Raji (cell line): ENCODE data around the gene AHI1.

Experiments used
- POLR2A ChIP-seq: IDR thresholded peaks from 2 replicates; pipeline ENCODE4 v1.6.1; 2011; ENCODE audit warnings: low read depth, low read length, control low read depth; ENCODE audit not compliant: insufficient read depth

Gene AHI1

DNA sequence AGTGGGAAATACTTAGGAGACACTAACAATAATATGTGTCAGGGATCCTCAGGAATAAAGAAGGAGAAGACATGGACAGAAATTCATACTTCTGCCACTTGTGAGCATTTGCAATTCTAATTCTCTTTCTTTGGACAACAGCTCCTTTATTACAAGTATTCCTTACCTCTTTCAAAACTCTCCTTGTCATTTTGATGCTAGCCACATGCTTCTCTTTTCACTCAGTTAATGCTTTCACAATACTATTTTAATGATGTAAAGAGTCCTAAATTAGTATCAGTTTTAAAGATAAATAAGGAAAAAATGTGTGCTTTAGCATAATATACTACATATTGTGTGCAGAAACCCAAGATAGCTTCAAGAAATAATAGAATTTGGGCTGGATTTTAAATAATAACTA, 62.5 kb downstream of the AHI1 start:
- TF ChIP-seq POLR2A: no peak

DNA sequence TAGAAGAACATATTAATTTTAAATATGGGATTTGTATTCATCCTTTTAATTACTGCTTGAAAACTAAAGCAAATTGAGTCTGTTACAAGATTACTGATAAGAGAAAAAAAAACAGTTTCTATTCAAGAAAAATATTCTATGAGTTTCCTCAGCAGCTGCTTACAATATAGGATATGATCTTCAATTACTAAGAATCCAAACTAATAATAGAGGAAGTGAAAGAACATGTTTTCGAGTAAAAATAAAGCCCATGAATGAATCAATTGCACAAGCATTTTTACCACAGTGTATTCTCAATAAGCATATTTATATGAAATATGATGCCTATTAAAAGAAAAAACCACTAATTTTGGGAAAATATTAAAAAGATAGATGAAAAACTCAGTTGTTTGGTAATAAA, 63.4 kb downstream of the AHI1 start:
- TF ChIP-seq POLR2A: no peak

DNA sequence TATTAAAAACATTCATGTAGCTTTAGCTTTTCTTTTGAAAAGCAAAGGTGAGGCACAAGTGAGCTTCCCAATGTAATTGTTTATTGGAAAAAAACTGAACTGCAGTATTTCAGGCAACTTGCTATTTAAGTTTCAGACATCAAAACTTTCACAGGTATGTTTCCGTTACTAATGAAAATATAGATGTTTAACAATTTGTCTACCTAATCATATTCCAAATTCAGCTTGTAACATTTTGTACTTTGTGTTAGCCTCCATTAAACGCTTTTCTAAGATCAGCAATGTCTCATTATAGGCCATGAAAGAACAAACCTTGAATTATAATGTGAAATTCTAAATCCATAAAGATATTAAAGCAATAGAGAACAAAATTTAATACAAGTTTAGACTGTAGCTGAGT, 69.5 kb downstream of the AHI1 start:
- TF ChIP-seq POLR2A: no peak

DNA sequence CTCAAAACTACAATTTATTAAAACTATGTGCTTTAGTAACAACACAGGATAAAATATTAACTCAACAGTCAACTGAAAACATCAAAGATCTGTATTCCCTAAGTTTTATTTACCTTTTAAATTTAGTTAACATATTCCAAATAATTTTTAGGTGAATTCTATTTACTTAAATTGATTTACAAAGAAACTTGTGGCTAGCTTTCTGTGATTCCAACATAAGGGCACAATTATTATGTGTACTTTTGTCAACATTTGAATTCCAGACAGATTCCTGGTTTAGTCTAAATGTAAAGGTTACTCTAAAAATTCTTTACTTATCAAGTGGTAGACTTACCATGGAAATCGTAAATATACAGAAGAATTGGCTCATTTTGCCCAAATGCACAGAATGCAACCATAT, 70.7 kb downstream of the AHI1 start:
- no peak for TF ChIP-seq POLR2A

DNA sequence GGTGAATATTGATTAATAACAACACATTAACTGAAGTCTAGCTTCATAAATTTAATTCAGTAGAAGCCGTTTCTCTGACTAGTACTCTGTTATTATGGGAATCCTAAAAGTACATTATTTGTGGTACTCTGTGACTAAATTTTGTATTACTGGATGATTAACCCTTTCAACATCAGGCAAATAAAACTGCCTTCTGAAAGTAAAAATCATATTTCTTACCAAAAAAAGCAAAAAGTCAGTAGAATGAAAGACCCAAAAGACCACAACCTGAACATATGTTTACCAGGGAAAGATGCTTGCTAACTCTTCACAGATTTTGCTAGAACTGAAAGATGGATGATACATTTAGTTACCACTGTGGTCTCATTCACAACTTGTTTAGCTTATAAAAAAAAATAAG, 73.2 kb downstream of the AHI1 start:
- no peak for TF ChIP-seq POLR2A

DNA sequence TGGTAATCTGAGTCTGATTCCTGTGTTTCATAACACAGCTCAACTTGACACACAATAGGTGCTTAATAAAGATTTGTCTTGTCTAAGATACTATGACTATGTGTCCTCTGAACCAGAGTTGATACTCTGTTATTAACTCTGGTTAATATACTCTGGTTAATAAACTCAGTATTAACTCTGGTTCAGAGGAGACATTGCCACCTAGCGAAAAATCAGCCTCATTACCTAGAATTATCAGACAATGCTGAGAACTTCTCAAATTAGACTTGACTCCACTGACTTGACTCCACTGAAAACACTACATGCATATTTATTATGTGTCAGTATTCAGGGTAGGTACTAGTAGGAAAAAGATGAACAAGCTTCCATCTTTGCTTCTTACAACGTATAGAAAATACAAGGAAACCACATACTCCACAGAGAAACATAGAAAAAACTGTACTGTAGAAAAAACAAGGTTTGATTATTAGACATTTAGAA, 73.9 kb downstream of the AHI1 start:
- no peak for TF ChIP-seq POLR2A

DNA sequence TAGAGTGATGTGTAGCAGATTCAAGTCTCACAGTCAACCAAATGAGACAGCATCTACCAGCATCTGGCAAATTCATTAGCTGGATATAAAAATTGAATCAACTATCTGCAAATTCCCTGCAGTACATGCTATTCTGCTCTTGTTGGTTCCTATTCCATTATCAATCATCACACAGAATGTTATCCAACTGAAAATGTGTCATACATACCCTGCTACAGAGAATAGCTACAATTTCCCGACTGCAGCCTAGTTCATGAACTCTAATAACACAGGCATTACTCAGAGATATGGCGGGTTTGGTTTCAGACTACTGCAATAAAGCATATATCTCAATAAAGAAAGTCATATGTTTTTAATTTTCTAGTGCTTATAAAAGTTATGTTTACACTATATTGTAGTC, 78.4 kb downstream of the AHI1 start:
- no peak for TF ChIP-seq POLR2A

DNA sequence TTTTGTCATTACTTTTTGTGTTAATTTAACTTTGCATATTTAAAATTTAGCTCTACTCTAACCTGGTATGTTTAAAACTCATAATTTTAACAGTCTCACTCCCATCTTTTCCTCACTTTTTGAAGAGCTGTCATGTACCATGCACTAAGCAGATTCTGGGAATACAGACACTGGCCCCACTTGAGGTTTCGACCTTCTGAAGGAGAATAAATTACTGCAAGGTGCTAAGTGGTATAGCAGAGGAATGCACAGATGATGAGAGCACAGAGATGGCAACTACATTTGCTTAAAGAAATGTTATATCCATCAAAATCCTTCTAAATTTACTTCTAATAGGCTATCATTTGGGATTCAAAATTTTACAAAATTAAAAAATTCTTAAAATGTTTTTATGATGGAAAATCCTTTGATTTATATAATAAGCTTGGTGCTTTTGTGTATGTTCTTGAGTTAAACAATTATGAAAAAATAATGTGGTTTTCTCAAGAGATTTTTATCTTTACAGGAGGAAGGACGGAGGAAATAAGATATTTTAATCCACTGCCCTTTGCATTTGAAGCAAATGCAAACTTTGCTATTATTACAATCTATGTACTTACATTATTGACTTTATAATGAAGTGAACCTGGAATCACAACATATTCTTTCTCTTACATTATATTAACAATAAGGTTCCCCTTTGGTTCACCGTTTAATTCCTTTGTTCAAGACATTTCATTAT, 79.3 kb downstream of the AHI1 start:
- no peak for TF ChIP-seq POLR2A

DNA sequence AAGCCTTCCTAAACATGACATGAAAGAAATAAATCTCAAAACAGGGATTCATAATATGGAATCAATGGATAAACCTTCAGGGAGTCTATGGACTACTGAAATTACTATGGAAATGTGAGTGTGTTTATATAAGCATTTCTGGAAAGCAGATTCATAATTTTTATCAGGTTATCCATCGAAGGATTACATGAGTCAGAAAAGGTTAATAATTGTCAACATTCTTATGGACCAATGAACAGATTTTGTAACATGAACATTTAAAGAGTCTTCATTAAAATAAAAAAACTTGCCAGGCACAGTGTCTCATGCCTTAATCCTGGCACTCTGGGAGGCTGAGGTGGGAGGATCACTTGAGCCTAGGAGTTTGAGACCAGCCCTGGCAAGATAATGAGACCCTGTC, 84.8 kb downstream of the AHI1 start:
- no peak for TF ChIP-seq POLR2A

DNA sequence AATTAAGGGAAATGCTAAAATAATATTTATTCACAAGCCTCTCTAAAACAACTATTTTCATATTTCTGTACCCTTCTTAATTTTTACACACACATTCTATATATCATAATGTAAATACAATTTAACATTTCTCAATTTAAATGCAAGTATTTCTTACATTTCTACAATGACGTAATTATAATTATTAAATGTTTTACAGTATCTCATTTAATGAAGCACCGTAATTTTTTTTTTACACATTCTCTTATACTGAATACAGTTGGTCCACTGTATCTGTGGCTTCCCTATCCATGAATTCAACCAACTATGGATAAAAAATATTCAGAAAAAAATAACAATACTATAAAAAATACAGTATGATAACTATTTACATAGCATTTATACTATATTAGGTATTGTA, 85.7 kb downstream of the AHI1 start:
- TF ChIP-seq POLR2A: no peak

DNA sequence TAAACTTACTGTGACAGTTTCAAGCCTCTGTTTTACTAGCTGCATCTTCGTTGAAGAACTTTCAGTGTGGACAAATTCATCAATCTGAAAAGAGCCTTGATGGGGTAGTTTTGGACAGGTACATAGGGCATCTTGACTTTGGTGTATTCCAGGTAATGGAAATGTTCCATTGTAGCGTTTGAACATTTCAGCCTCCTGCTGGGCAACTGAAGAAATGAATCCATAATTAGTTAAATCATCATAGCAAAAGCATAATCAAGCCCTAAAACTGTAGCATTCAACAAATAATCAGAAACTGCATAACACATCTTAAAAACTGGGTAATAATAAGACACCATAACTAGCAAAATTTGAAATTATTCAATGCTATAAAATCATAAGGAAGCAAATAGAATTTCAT, 86.2 kb downstream of the AHI1 start:
- no peak for TF ChIP-seq POLR2A

DNA sequence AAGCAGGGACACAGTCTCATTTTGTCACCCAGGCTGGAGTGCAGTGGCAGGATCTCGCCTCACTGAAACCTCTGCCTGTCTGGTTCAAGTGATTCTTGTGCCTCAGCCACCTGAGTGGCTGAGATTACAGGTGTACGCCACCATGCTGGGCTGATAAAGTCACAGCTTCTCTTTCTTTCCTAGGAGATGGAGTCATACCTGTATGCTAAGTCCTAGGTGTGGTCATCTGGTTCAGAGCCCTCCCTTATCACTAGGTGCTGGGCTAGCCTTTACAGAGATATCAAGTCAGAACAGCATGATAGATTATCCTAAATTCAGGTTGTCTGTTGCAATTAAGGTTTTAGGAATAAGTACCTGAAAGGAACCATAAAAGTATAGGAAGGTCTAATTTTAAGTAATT, 86.7 kb downstream of the AHI1 start:
- TF ChIP-seq POLR2A: no peak

DNA sequence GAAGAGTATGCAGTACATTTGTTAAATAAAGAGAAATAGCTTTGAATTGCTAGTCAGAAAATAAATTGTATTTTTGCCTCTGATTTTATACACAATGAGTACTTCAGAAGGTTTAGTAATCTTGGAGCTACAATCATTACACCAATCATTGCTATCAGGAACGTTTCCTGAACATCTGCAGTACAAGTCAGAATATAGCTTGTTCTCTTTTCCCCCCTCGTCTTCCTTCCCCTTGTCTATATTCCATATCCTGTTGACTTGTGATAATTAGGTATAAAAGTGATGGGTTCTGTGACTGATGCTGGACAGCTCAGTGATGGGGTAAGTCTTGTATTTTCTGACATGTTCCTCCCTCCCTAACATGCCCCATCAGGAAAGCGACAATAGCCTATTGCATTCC, 94.0 kb downstream of the AHI1 start:
- no peak for TF ChIP-seq POLR2A

DNA sequence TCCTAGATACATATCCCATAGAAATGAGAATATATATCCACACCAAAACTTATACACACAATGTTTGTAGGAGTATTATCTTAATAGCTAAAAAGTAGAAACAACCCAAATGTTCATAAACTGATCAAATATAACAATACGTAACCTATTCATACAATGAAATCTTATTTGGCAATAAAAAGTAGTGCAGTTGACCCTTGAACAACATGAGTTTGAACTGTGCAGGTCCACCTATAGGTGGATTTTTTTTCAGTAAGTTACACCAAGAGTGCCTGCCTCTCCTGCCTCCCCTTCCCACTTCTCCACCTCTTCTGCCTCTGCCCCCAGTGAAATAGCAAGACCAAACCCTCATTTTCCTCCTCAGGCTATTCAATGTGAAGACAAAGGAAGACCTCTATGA, 95.2 kb downstream of the AHI1 start:
- no peak for TF ChIP-seq POLR2A

DNA sequence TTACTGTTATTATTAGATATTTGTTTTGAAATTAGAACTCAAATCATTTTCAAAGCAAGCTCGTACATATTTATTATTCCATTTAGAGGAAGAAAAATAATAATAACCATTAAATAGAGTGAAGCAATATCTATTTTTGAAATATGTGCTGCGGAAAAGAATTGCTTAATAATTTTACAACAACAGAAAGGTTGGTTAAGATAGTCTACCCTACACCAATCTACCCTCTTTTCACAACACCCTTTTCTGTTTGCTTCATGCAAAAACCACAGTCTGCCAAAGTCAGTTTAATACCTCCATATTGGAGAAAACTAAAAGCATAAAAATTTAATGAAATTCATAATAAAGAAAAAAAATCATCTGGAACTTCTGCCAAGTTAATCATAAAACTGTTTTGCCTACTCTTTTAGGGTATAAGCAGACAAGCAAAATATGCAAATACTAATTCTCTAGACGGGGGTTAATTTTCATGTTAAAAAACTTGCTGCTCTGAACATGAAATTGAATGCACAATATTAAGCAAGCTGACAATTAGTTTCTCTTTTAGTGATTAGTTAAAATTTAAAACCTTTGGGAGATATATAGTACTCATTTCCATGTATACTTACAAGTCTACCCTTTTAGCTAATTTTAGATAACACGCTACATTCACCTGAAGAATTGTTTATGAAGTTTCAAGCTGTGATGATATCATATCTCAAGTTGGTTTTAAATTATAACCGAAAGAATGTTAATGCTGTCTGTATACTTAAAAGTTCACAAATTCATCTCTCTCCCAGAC, 100.2 kb downstream of the AHI1 start:
- TF ChIP-seq POLR2A: no peak

DNA sequence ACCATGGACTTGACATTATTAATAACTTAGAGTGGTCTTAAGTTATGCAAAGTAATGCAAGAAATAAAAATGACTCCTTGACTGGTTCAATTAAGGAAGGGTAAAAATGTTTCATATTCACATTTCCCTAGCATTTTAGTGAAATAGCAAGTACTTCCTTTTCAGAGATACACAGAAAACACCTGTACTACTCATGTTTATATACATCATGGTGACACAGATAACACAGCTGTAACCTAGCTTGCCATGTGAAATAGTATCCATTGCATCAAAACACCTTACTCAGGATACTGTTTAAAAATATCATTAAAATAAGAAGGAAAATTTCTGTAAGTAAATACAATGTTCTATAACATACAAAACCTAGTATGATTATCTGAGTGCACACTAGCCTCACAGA, 102.4 kb downstream of the AHI1 start:
- TF ChIP-seq POLR2A: no peak
